Eye (tissue), 1 donor: Measurements from ENCODE around the gene PCP2.
"Not testable (repeated sequence)": the region's sequence is repeated elsewhere in the genome, so short reads cannot be mapped to it uniquely, and the experiment has no call there.

Experiments used
- DNase-seq: peaks from one replicate; pipeline ENCODE4 v3.0.0-alpha.2; 2015

Gene PCP2

GRCh38 chr19:7661744-7662538 is 28.4 kb upstream of the PCP2 start:
- no peak for DNase-seq

- peak; percentile 66 for DNase-seq
These were observed 24.7 kb upstream of the PCP2 start for GRCh38 chr19:7658219-7658686.

GRCh38 chr19:7657131-7657751 is 23.7 kb upstream of the PCP2 start:
- DNase-seq = no peak

GRCh38 chr19:7655581-7655980 is 22.1 kb upstream of the PCP2 start:
- no peak for DNase-seq

GRCh38 chr19:7654401-7654800 is 20.9 kb upstream of the PCP2 start:
- DNase-seq = no peak

- peak; percentile 96 for DNase-seq
These were observed 18.6 kb upstream of the PCP2 start for GRCh38 chr19:7652061-7652641.

GRCh38 chr19:7650148-7650547 is 16.6 kb upstream of the PCP2 start:
- DNase-seq = no peak

GRCh38 chr19:7648265-7649014 is 14.9 kb upstream of the PCP2 start:
- DNase-seq = no peak

- DNase-seq = no peak
These were observed 13.6 kb upstream of the PCP2 start for GRCh38 chr19:7647156-7647555.

GRCh38 chr19:7646426-7646700 is 12.8 kb upstream of the PCP2 start:
- DNase-seq = no peak

GRCh38 chr19:7645656-7646425 is 12.3 kb upstream of the PCP2 start:
- DNase-seq = no peak

- no peak for DNase-seq
These were observed 11.6 kb upstream of the PCP2 start for GRCh38 chr19:7645163-7645562.

GRCh38 chr19:7644550-7644877 is 11.0 kb upstream of the PCP2 start:
- no peak for DNase-seq

- not testable (repeated sequence) for DNase-seq
These were observed 10.4 kb upstream of the PCP2 start for GRCh38 chr19:7643629-7644549.

GRCh38 chr19:7643031-7643415 is 9.5 kb upstream of the PCP2 start:
- no peak for DNase-seq

- no peak for DNase-seq
These were observed 8.9 kb upstream of the PCP2 start for GRCh38 chr19:7642295-7643030.

- DNase-seq = no peak
These were observed 8.1 kb upstream of the PCP2 start for GRCh38 chr19:7641290-7642276.

GRCh38 chr19:7640803-7641202 is 7.3 kb upstream of the PCP2 start:
- no peak for DNase-seq

- no peak for DNase-seq
These were observed 6.4 kb upstream of the PCP2 start for GRCh38 chr19:7639863-7640348.
